K562 (cell line): Measurements from ENCODE around the gene DMAC2L. TPM values are rescaled to one million over a fixed set of nuclear protein-coding genes. Genes with fewer than 3 reads are reported as not detected.

Source experiments
- MAZ ChIP-seq, 2 experiments: fragments of 450-650 bp in 1 of 2; sonication (generic) in 1 of 2; formaldehyde crosslinking; IDR thresholded peaks in 1 of 2; conservative IDR thresholded peaks in 1 of 2; 2 replicates each; pipeline versions ENCODE4 v1.4.0 to v1.5.0; 2020; ENCODE audit warnings: mild to moderate bottlenecking in 1 of 2, missing genetic modification reagents in 1 of 2
- NR2C2 ChIP-seq, 2 experiments: fragments of 200-800 bp in 1 of 2; sonication (Bioruptor generic) in 1 of 2; sonication (generic) in 1 of 2; formaldehyde crosslinking in 1 of 2; IDR thresholded peaks; 2 replicates each; pipeline versions ENCODE4 v1.6.1 to v1.8.0; 2016 to 2022; ENCODE audit warnings: mild to moderate bottlenecking in 1 of 2, missing compliant biosample characterization in 1 of 2, missing genetic modification characterization in 1 of 2, missing genetic modification reagents in 1 of 2
- SRSF3 ChIP-seq: fragments of 200-400 bp; formaldehyde crosslinking; IDR thresholded peaks from 2 replicates; pipeline ENCODE4 v1.6.1; 2016; ENCODE audit warnings: mild to moderate bottlenecking, low read length, moderate library complexity; ENCODE audit not compliant: insufficient read depth
- TRIM24 ChIP-seq, 2 experiments: fragments of 450-650 bp; IDR thresholded peaks; 2 replicates each; pipeline ENCODE4 v1.6.1; 2016
- ZKSCAN8 ChIP-seq: fragments of 200-800 bp; sonication (Bioruptor generic); IDR thresholded peaks from 2 replicates; pipeline ENCODE4 v1.6.1; 2016; ENCODE audit warnings: missing genetic modification characterization, missing compliant biosample characterization
- ZNF12 ChIP-seq: sonication (generic); formaldehyde crosslinking; IDR thresholded peaks from 2 replicates; pipeline ENCODE4 v1.4.0; 2020; ENCODE audit warnings: mild to moderate bottlenecking, missing genetic modification reagents
- ZNF263 ChIP-seq: sonication (generic); formaldehyde crosslinking; IDR thresholded peaks from 2 replicates; pipeline ENCODE4 v1.8.0; 2022; ENCODE audit warnings: mild to moderate bottlenecking, missing genetic modification reagents, borderline replicate concordance
- ZNF318 ChIP-seq, 2 experiments: fragments of 450-650 bp; IDR thresholded peaks; 2 replicates each; pipeline ENCODE4 v1.6.1; 2016; ENCODE audit warnings: mild to moderate bottlenecking in 2 of 2, borderline replicate concordance in 1 of 2, low read depth in 1 of 2, moderate library complexity in 1 of 2
- ZNF407 ChIP-seq: fragments of 450-650 bp; IDR thresholded peaks from 2 replicates; pipeline ENCODE4 v1.6.1; 2016; ENCODE audit warnings: low read depth
- ZNF445 ChIP-seq: fragments of 250-450 bp; sonication (Bioruptor Pico); IDR thresholded peaks from 2 replicates; pipeline ENCODE4 v1.4.0; 2020; ENCODE audit warnings: low read depth, mild to moderate bottlenecking, moderate library complexity
- polyA plus RNA-seq, 8 experiments: library from polyadenylated mRNA; depleted of rRNA in 4 of 8; stranded (reverse) in 5 of 8; unstranded in 3 of 8; fragments of >200 nt; fragmentation: Nextera tagmentation in 2 of 8; fragmentation: Illumina TruSeq in 1 of 8; extraction: Ambion mirVana in 2 of 8; extraction: Trizol in 1 of 8; gene quantifications; 2 replicates each; pipeline versions ENCODE4 v1.2.1 to v1.2.3, GENCODE V29; 2011 to 2014; ENCODE audit warnings: inconsistent platforms in 1 of 8, missing spikeins in 1 of 8
- total RNA-seq, 7 experiments: library from RNA; depleted of rRNA in 6 of 7; stranded (reverse); fragments of >200 nt in 6 of 7; fragmentation: Illumina TruSeq in 2 of 7; extraction: Trizol in 2 of 7; gene quantifications; 2 replicates each; pipeline versions ENCODE4 v1.2.1 to v1.2.3, GENCODE V29; 2011 to 2021; ENCODE audit warnings: low replicate concordance in 1 of 7

The DMAC2L gene
- total and polyA plus RNA-seq, 9 of the 15 experiments (the other 6 are each of a cell fraction or from before 2014, with no cell fraction given), result 4.0 to 37.2 (median 9.3) TPM

GRCh38 chr14:50321009-50321660, 9.0 kb downstream of the DMAC2L start (continued):
- TF ChIP-seq ZNF407, result no peak
- TF ChIP-seq TRIM24 (IDR thresholded peaks at IDR 0.05), result no peak
- TF ChIP-seq MAZ (CRISPR knock-in tag; conservative IDR thresholded peaks at IDR 0.05 in 1 of 2, IDR thresholded peaks at IDR 0.05 in 1 of 2), result peak in 1 of 2 experiments; percentile 25; a peak in 1 of 4 replicates
- TF ChIP-seq SRSF3, result no peak
- TF ChIP-seq NR2C2 (CRISPR knock-in tag; IDR thresholded peaks at IDR 0.05), result no peak
- 0 out of 2 replicates have a peak, but pooled peaks have one; percentile 16 for TF ChIP-seq NR2C2 (tag; IDR thresholded peaks at IDR 0.05)
- TF ChIP-seq ZNF263 (CRISPR knock-in tag), result no peak
- TF ChIP-seq ZNF318 (IDR thresholded peaks at IDR 0.05; ENCODE audit: borderline replicate concordance in 1 of 2, low read depth in 1 of 2), result peak in 1 of 2 experiments; percentile 48; a peak in 1 of 4 replicates
- TF ChIP-seq ZNF445, result no peak
- no peak for TF ChIP-seq ZNF12 (CRISPR knock-in tag)
- TF ChIP-seq ZKSCAN8, result no peak
